Thymus (tissue), 14 donors: ENCODE data around the gene DCBLD2. TPM values are rescaled to one million over a fixed set of nuclear protein-coding genes. Genes with fewer than 3 reads are reported as not detected.

Experiments
- DNase-seq, 9 donors: peaks; one replicate each; pipeline ENCODE4 v3.0.0-alpha.2; 2013; ENCODE audit warnings: low spot score in 9 of 9, low read depth in 6 of 9, missing footprints in 1 of 9
- H3K27ac ChIP-seq, 2 donors: one replicate each; pipeline ENCODE4 v1.5.1; 2013; ENCODE audit warnings: control low read depth in 1 of 2, low read depth in 1 of 2, low read length in 1 of 2, mild to moderate bottlenecking in 1 of 2, moderate library complexity in 1 of 2
- H3K27me3 ChIP-seq, 2 donors: one replicate each; pipeline ENCODE4 v1.5.1; 2013; ENCODE audit warnings: low read length in 1 of 2; ENCODE audit not compliant: control insufficient read depth in 2 of 2, insufficient read depth in 1 of 2
- H3K36me3 ChIP-seq, 2 donors: one replicate each; pipeline ENCODE4 v1.5.1; 2013; ENCODE audit warnings: low read length in 1 of 2, mild to moderate bottlenecking in 1 of 2, moderate library complexity in 1 of 2; ENCODE audit not compliant: control insufficient read depth in 2 of 2, insufficient read depth in 2 of 2
- H3K4me1 ChIP-seq, 2 donors: one replicate each; pipeline ENCODE4 v1.5.1; 2013; ENCODE audit warnings: low read length in 2 of 2; ENCODE audit not compliant: control insufficient read depth in 2 of 2, insufficient read depth in 2 of 2
- H3K4me3 ChIP-seq, 2 donors: one replicate each; pipeline ENCODE4 v1.5.1; 2013; ENCODE audit warnings: low read length in 2 of 2, control low read depth in 1 of 2, mild to moderate bottlenecking in 1 of 2
- H3K9me3 ChIP-seq, 2 donors: one replicate each; pipeline ENCODE4 v1.5.1; 2013; ENCODE audit warnings: low read length in 1 of 2, mild to moderate bottlenecking in 1 of 2; ENCODE audit not compliant: control insufficient read depth in 2 of 2, insufficient read depth in 1 of 2
- WGBS: extraction: QIAGEN DNeasy Blood & Tissue Kit; methylation state at CpG from one replicate; pipeline ENCODE4 v1.1.7; 2013; 5-methylcytosine and 5-hydroxymethylcytosine counted together
- long read RNA-seq, 10 donors: transcript quantifications; one replicate each; lab custom pipeline, GENCODE V29; 2026
- polyA plus RNA-seq: library from polyadenylated mRNA; stranded (reverse); fragments of 200-250 nt; gene quantifications from one replicate; pipeline ENCODE4 v1.2.3, GENCODE V29; 2013
- total RNA-seq: library from RNA; stranded (reverse); fragments of 120-200 nt; gene quantifications from one replicate; pipeline ENCODE4 v1.2.4, GENCODE V29; 2013
- donor health status: healthy.

Gene DCBLD2, protein sequence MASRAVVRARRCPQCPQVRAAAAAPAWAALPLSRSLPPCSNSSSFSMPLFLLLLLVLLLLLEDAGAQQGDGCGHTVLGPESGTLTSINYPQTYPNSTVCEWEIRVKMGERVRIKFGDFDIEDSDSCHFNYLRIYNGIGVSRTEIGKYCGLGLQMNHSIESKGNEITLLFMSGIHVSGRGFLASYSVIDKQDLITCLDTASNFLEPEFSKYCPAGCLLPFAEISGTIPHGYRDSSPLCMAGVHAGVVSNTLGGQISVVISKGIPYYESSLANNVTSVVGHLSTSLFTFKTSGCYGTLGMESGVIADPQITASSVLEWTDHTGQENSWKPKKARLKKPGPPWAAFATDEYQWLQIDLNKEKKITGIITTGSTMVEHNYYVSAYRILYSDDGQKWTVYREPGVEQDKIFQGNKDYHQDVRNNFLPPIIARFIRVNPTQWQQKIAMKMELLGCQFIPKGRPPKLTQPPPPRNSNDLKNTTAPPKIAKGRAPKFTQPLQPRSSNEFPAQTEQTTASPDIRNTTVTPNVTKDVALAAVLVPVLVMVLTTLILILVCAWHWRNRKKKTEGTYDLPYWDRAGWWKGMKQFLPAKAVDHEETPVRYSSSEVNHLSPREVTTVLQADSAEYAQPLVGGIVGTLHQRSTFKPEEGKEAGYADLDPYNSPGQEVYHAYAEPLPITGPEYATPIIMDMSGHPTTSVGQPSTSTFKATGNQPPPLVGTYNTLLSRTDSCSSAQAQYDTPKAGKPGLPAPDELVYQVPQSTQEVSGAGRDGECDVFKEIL
- 9.9 TPM for total RNA-seq
- polyA plus RNA-seq, result 5.5 TPM
- long read RNA-seq, donor 1, result 0 reads
- long read RNA-seq, donor 2, full-length matches to known transcripts, result 1 of 1 reads
- long read RNA-seq, donor 2, partial matches to known transcripts, result 0 of 1 reads
- long read RNA-seq, donor 2, other reads (novel, unspliced or antisense), result 0 of 1 reads
- long read RNA-seq, donor 3, result 0 reads
- long read RNA-seq, donor 4, full-length matches to known transcripts, result 2 of 2 reads
- long read RNA-seq, donor 4, partial matches to known transcripts, result 0 of 2 reads
- long read RNA-seq, donor 4, other reads (novel, unspliced or antisense), result 0 of 2 reads
- long read RNA-seq, donor 5, full-length matches to known transcripts, result 3 of 3 reads
- long read RNA-seq, donor 5, partial matches to known transcripts, result 0 of 3 reads
- long read RNA-seq, donor 5, other reads (novel, unspliced or antisense), result 0 of 3 reads
- long read RNA-seq, donor 6, full-length matches to known transcripts, result 2 of 2 reads
- long read RNA-seq, donor 6, partial matches to known transcripts, result 0 of 2 reads
- long read RNA-seq, donor 6, other reads (novel, unspliced or antisense), result 0 of 2 reads
- long read RNA-seq, donor 7, full-length matches to known transcripts, result 1 of 1 reads
- long read RNA-seq, donor 7, partial matches to known transcripts, result 0 of 1 reads
- long read RNA-seq, donor 7, other reads (novel, unspliced or antisense), result 0 of 1 reads
- long read RNA-seq, donor 8, result 0 reads
- long read RNA-seq, donor 9, full-length matches to known transcripts, result 1 of 1 reads
- long read RNA-seq, donor 9, partial matches to known transcripts, result 0 of 1 reads
- long read RNA-seq, donor 9, other reads (novel, unspliced or antisense), result 0 of 1 reads
- long read RNA-seq, donor 10, partial matches to known transcripts, result 0 of 1 reads
- long read RNA-seq, donor 10, other reads (novel, unspliced or antisense), result 0 of 1 reads

DNA sequence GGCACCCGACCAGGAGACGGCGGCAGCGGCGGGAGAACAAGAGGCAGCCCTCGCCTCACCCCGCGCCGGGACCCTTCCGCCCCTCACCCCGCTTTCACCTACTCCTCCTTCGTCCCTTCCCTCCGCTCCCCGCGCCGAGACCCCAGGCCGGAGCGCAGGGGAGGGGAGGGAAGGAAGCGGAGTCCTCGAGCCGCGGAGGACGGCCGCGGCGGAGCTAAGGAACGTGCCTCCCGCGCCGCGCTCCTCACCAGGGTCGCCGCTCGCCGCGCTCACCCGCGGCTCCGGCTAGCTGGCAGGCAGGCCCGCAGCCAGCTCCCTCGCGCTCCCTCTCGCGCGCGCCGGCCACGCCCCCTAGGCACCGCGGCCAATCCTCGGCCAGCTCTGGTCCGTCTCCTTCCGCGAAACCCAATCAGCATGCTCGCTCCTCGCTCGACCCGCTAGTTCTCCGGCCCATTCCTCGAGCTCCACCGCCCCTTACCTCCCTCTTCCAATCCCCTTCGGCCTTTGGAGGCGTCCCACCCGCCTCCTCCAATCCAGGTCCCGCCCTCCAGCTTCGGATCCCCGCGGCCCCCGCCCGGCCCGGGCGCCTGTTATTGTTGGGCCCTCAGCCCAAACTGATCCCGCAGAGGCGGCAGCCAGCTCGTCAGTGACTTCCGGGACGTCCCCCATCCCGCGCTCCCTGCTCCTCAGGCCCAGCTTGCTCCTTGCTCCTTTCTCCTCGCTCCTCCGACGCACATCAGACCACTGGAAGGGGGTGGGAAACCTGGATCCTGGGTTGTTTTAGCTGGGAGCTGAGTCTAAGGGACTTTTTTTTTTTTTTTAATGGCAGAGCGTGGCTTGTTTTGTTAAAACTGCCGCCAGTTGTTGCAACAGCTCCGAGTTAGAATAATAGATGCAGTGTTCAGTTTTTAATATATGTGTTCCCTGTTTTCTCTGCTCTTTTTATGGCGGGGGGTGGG lies at the start of gene DCBLD2:
Gene DCBLD2, minus strand, starts transcription at position 304 of the 959 bp plus-strand sequence. CDS start 369 bp downstream, outside the sequence.
- peak within 1 kb of the TSS; percentile 61 to 77 for H3K4me3 ChIP-seq
- no peaks in the 10 kb centered on the region for H3K36me3 ChIP-seq
- WGBS, result under 1% methylated on average over 84 of the region's 86 CpGs
- DNase-seq, result peak; percentile 88 to 99 (median 96)
- H3K4me1 ChIP-seq, result peaks cover 4% of the 10 kb centered on the region in 2 donors
- peak within 1 kb of the TSS; percentile 55 to 71 for H3K27ac ChIP-seq
- H3K27me3 ChIP-seq, result peaks cover 0 to 4% of the 10 kb centered on the region in 2 donors
- no peaks in the 10 kb centered on the region for H3K9me3 ChIP-seq

DNA sequence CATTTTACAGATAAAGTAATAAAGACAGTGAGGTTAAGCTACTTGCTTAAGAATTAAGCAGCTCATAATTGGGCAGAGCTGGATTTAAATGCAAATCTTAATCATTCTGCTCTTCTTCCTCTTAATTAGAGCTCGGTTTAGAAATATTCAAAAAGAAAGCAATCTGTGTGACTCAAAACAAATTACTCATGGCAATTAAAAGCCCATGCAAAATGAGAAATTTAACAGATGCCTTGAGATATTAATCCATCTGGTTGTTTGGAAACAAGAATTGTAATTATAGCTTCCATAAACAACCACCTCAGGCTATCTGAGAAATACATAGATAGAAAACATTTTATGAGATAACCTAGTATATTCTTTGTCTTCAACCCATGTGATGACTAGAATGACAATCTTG lies 44.2 kb upstream of the DCBLD2 start:
- DNase-seq, result no peak
- no peaks in the 10 kb centered on the region for H3K27me3 ChIP-seq
- H3K9me3 ChIP-seq, result no peaks in the 10 kb centered on the region
- H3K4me1 ChIP-seq, result no peaks in the 10 kb centered on the region
- 94% methylated on average over 1 of the region's 1 CpG for WGBS
- no peak overlapping the region for H3K27ac ChIP-seq
- no peak overlapping the region for H3K4me3 ChIP-seq
- H3K36me3 ChIP-seq, result no peaks in the 10 kb centered on the region

DNA sequence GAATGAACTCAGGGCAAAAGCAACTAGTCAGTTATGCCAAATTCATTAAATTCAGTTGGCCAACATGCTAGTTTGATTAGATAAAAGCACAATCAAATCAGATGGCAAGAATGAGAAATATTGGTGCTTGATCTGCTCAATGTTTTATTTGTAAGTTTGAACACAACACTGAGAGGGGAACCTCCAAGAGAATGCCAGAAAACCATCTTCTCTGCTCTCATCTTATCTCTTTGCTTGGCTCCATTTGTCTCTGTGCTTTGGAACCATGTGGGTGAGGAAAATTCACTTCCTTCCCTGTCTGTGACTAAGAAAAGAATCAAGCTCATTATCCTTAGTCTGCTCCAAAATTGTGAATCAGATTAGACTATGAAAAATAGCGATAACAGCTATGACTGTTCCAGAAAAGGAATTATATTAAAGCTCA lies 43.6 kb upstream of the DCBLD2 start:
- DNase-seq, result no peak
- H3K27ac ChIP-seq, result no peak overlapping the region

DNA sequence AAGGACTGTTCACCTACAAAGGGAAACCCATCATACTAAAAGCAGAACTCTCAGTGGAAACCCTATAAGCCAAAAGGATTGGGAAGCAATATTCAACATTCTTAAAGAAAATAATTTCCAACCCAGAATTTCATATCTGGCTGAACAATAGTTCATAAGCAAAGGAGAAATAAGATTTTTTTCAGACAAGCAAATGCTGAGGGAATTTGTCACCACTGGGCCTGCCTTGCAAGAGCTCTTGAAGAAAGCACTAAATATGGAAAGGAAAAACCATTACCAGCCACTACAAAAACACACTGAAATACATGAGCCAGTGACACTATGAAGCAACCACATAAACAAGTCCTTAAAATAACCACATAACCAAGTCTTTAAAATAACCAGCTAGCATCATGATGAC lies 28.9 kb upstream of the DCBLD2 start:
- Histone ChIP-seq H3K27ac (no peak overlapping the region), H3K4me1 (no peaks in the 10 kb centered on the region), H3K27me3 (no peaks in the 10 kb centered on the region), H3K9me3 (peaks cover 0 to 12% of the 10 kb centered on the region in 2 donors), H3K36me3 (no peaks in the 10 kb centered on the region), H3K4me3 (no peak overlapping the region)
- no peak for DNase-seq

More for the DNA sequence above, 43.6 kb upstream of the DCBLD2 start:
- H3K4me3 ChIP-seq, result no peak overlapping the region
- H3K9me3 ChIP-seq, result no peaks in the 10 kb centered on the region
- H3K36me3 ChIP-seq, result no peaks in the 10 kb centered on the region
- no peaks in the 10 kb centered on the region for H3K4me1 ChIP-seq
- 98% methylated on average over 1 of the region's 1 CpG for WGBS
- no peaks in the 10 kb centered on the region for H3K27me3 ChIP-seq

DNA sequence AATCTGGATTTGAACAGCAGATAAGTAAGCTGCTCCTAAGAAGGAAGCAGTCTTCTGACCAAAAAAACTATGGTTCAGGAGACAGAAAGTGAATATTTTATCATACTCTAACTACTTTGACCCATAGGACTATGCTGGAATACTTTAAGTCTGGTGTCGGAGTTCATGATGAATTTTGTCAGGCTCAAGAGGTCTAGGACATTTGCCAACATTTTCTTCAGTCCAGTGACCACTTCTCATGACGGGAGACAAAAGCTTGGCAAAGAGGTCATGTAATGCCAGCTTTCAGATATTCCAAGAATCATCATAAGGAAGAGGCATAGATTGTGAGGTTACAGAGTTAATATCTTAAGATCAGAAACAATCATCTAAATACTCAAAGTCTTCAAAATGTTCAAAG lies 20.5 kb upstream of the DCBLD2 start:
- H3K9me3 ChIP-seq, result no peaks in the 10 kb centered on the region
- DNase-seq, result no peak
- H3K27me3 ChIP-seq, result no peaks in the 10 kb centered on the region
- no peak overlapping the region for H3K27ac ChIP-seq
- H3K36me3 ChIP-seq, result no peaks in the 10 kb centered on the region
- no peak overlapping the region for H3K4me3 ChIP-seq
- 94% methylated on average over 2 of the region's 2 CpGs for WGBS
- no peaks in the 10 kb centered on the region for H3K4me1 ChIP-seq

DNA sequence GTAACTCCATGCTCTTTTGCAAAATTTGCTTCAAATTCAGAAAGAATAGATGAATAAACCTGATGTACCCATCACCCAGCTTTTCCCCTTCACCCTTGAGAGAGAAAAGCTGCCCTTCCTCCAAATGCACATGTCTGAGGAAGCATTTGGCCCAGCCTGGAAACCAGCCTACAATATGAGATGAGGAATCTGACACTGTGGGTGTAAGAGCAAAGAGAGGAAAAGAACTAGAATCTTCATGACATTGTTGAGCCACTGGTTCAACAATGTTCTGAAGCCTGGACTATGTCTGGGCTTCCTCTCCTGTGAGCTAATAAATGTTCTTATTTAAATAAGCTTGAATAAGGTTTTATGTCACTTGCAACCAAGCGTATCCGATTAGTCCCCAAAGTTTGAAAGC lies 18.7 kb upstream of the DCBLD2 start:
- 96% methylated on average over 2 of the region's 2 CpGs for WGBS
- no peak for DNase-seq
- Histone ChIP-seq H3K36me3 (no peaks in the 10 kb centered on the region), H3K9me3 (no peaks in the 10 kb centered on the region), H3K4me3 (no peak overlapping the region), H3K27me3 (no peaks in the 10 kb centered on the region), H3K27ac (no peak overlapping the region), H3K4me1 (no peaks in the 10 kb centered on the region)

DNA sequence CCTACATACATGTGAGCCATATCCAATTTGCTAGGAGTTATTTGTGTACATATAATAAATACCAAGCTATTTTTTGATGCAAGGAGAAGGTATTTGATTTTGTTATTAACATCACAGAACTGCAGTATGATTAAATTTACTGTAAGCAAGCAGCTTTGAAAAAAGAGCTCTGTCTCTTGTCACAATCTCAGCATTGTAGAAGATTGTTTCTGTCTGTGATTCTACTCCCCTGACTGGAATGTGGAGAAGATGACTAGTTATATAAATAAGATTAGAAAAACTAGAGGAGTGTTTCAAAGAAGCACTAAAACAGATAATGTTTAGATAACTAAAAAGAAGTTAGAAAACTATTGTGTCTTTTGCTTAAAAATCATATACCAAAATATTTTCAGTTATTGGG lies 17.1 kb upstream of the DCBLD2 start:
- H3K36me3 ChIP-seq, result no peaks in the 10 kb centered on the region
- DNase-seq, result no peak
- no peak overlapping the region for H3K27ac ChIP-seq
- H3K27me3 ChIP-seq, result no peaks in the 10 kb centered on the region
- H3K9me3 ChIP-seq, result no peaks in the 10 kb centered on the region
- no peaks in the 10 kb centered on the region for H3K4me1 ChIP-seq
- no peak overlapping the region for H3K4me3 ChIP-seq
